Memory B cell (primary cell): ENCODE data around the gene NR2E1.

Experiments
- ATAC-seq: fragments of 150-1000 bp; cut with Tn5 transposase; 2 replicates; pipeline ENCODE4 v1.10.0; 2021; ENCODE audit warnings: low read depth, mild to moderate bottlenecking, moderate library complexity
- DNase-seq, 2 donors: peaks; one replicate each; pipeline ENCODE4 v3.0.0; 2022; ENCODE audit warnings: low spot score in 2 of 2
- H3K27ac Mint-ChIP-seq: one replicate; pipeline ENCODE4 v1.8.0; 2022; ENCODE audit warnings: mild to moderate bottlenecking, moderate library complexity, mixed read lengths
- H3K27me3 Mint-ChIP-seq: one replicate; pipeline ENCODE4 v1.8.0; 2022; ENCODE audit warnings: mixed read lengths
- H3K36me3 Mint-ChIP-seq: one replicate; pipeline ENCODE4 v1.8.0; 2022; ENCODE audit warnings: mild to moderate bottlenecking, mixed read lengths
- H3K4me1 Mint-ChIP-seq: one replicate; pipeline ENCODE4 v1.8.0; 2022; ENCODE audit warnings: mixed read lengths
- H3K4me3 Mint-ChIP-seq: one replicate; pipeline ENCODE4 v1.8.0; 2022; ENCODE audit warnings: mild to moderate bottlenecking, moderate library complexity, mixed read lengths
- H3K9me3 Mint-ChIP-seq: one replicate; pipeline ENCODE4 v1.8.0; 2022; ENCODE audit warnings: mixed read lengths

Gene NR2E1

GRCh38 chr6:108238322-108238721 is 72.5 kb downstream of the NR2E1 start:
- peaks cover 26% of the 10 kb centered on the region for H3K36me3 Mint-ChIP-seq
- no peaks in the 10 kb centered on the region for H3K27me3 Mint-ChIP-seq
- H3K4me1 Mint-ChIP-seq: peaks cover 26% of the 10 kb centered on the region
- H3K27ac Mint-ChIP-seq: no peak overlapping the region
- peaks cover 2% of the 10 kb centered on the region for H3K9me3 Mint-ChIP-seq
- ATAC-seq (no peak), DNase-seq (no peak)
- H3K4me3 Mint-ChIP-seq: no peak overlapping the region
